B cell (primary cell): ENCODE data around the gene RHEBL1. TPM values are rescaled to one million over a fixed set of nuclear protein-coding genes. Genes with fewer than 3 reads are reported as not detected.

Experiments used
- ATAC-seq: fragments of 200-7000 bp; cut with Tn5 transposase; one replicate; pipeline ENCODE4 v1.10.0; 2021; ENCODE audit warnings: low read depth, mild to moderate bottlenecking, moderate number of reproducible peaks, moderate library complexity
- CTCF ChIA-PET: fragments of 350-600 bp; sonication (Branson Sonifier 250); formaldehyde crosslinking; loops from one replicate; lab custom pipeline; 2021; ENCODE audit warnings: antibody characterized with exemption, inconsistent platforms; lab: Charles Lee
- POLR2A ChIA-PET: fragments of 350-600 bp; sonication (Branson Sonifier 250); formaldehyde crosslinking; loops from one replicate; lab custom pipeline; 2021; ENCODE audit warnings: antibody characterized with exemption; lab: Charles Lee
- DNase-seq: peaks from one replicate; pipeline ENCODE4 v3.0.0; 2013
- H2AFZ ChIP-seq: 2 replicates; pipeline ENCODE4 v1.6.1; 2012; ENCODE audit warnings: mild to moderate bottlenecking, low read depth, low read length; ENCODE audit not compliant: insufficient read depth, poor library complexity, severe bottlenecking
- H3K27ac ChIP-seq, 2 donors: 1 replicate in 1 of 2; 2 replicates in 1 of 2; pipeline ENCODE4 v1.5.1; 2012 to 2013; ENCODE audit warnings: low read length in 2 of 2, mild to moderate bottlenecking in 2 of 2, moderate library complexity in 1 of 2
- H3K27me3 ChIP-seq, 4 experiments: fragments of 200-600 bp in 1 of 4; sonication (generic) in 1 of 4; replicated peaks in 1 of 4; 1 replicate in 2 of 4; 2 replicates in 2 of 4; pipeline versions ENCODE4 v1.6.1 to v1.7.0; 2013 to 2016; ENCODE audit warnings: low read length in 3 of 4, mild to moderate bottlenecking in 2 of 4, mixed read lengths in 1 of 4, moderate library complexity in 1 of 4; ENCODE audit not compliant: insufficient read depth in 4 of 4, control insufficient read depth in 3 of 4; ENCODE audit errors: control extremely low read depth in 1 of 4
- H3K36me3 ChIP-seq, 2 experiments: replicated peaks in 1 of 2; 1 replicate in 1 of 2; 2 replicates in 1 of 2; pipeline versions ENCODE4 v1.6.1 to v1.7.1; 2013; ENCODE audit warnings: low read length in 1 of 2; ENCODE audit not compliant: insufficient read depth in 2 of 2, control insufficient read depth in 1 of 2; ENCODE audit errors: control extremely low read depth in 1 of 2, extremely low read depth in 1 of 2
- H3K4me1 ChIP-seq, 2 donors: fragments of 200-600 bp in 1 of 2; sonication (generic) in 1 of 2; 1 replicate in 1 of 2; 2 replicates in 1 of 2; pipeline versions ENCODE4 v1.5.1 to v1.6.1; 2013 to 2017; ENCODE audit warnings: low read length in 2 of 2; ENCODE audit not compliant: control insufficient read depth in 2 of 2, insufficient read depth in 2 of 2
- H3K4me2 ChIP-seq: replicated peaks from 2 replicates; pipeline ENCODE3; 2012; ENCODE audit warnings: mild to moderate bottlenecking, low read depth, low read length; ENCODE audit not compliant: poor library complexity, severe bottlenecking
- H3K4me3 ChIP-seq, 5 experiments: fragments of 200-600 bp in 1 of 5; sonication (generic) in 1 of 5; 1 replicate in 3 of 5; 2 replicates in 2 of 5; pipeline versions ENCODE4 v1.5.1 to v1.7.0; 2011 to 2016; ENCODE audit warnings: low read length in 4 of 5, mild to moderate bottlenecking in 4 of 5, low read depth in 2 of 5, control low read depth in 1 of 5, moderate library complexity in 1 of 5; ENCODE audit not compliant: insufficient read depth in 1 of 5; ENCODE audit errors: control extremely low read depth in 1 of 5, extremely low read depth in 1 of 5
- H3K79me2 ChIP-seq: fragments of 200-600 bp; sonication (generic); one replicate; pipeline ENCODE4 v1.6.0; 2016; ENCODE audit warnings: low read length; ENCODE audit not compliant: control insufficient read depth, insufficient read depth
- H3K9ac ChIP-seq: fragments of 200-600 bp; sonication (generic); 2 replicates; pipeline ENCODE4 v1.6.1; 2017; ENCODE audit warnings: mild to moderate bottlenecking, low read length, moderate library complexity
- H3K9me3 ChIP-seq, 3 donors: one replicate each; pipeline versions ENCODE4 v1.6.1 to v1.7.1; 2013; ENCODE audit warnings: low read length in 2 of 3; ENCODE audit not compliant: control insufficient read depth in 2 of 3, insufficient read depth in 1 of 3; ENCODE audit errors: control extremely low read depth in 1 of 3
- H4K20me1 ChIP-seq: 2 replicates; pipeline ENCODE4 v1.6.0; 2012; ENCODE audit warnings: mild to moderate bottlenecking, low read length; ENCODE audit not compliant: insufficient read depth, control insufficient read depth, poor library complexity, severe bottlenecking
- H3K27ac Mint-ChIP-seq: one replicate; pipeline ENCODE4 v1.8.0; 2021; ENCODE audit warnings: mixed read lengths
- H3K27me3 Mint-ChIP-seq: one replicate; pipeline ENCODE4 v1.8.0; 2021; ENCODE audit warnings: mixed read lengths
- H3K4me1 Mint-ChIP-seq: one replicate; pipeline ENCODE4 v1.8.0; 2021; ENCODE audit warnings: mixed read lengths
- H3K4me3 Mint-ChIP-seq: one replicate; pipeline ENCODE4 v1.8.0; 2021; ENCODE audit warnings: mixed read lengths
- H3K9me3 Mint-ChIP-seq: one replicate; pipeline ENCODE4 v1.8.0; 2022; ENCODE audit warnings: mixed read lengths; ENCODE audit not compliant: insufficient read depth
- CTCF ChIP-seq: fragments of 200-600 bp; IDR thresholded peaks from one replicate; pipeline ENCODE4 v1.8.0; 2022; ENCODE audit warnings: antibody characterized with exemption, mild to moderate bottlenecking
- EZH2 ChIP-seq: IDR thresholded peaks from 2 replicates; pipeline ENCODE4 v1.6.1; 2012; ENCODE audit warnings: borderline replicate concordance, low read depth, mild to moderate bottlenecking, moderate library complexity, low read length; ENCODE audit not compliant: insufficient read depth, poor library complexity, severe bottlenecking
- WGBS: methylation state at CpG from one replicate; pipeline ENCODE4 v1.1.5; 2013; ENCODE audit warnings: missing lambda C conversion rate; ENCODE audit not compliant: insufficient coverage; 5-methylcytosine and 5-hydroxymethylcytosine counted together
- intact Hi-C: fragments of 100-400 bp; cut with micrococcal nuclease; formaldehyde crosslinking; loops from one replicate; pipeline ENCODE4 v1.10.0; 2022
- polyA plus RNA-seq: library from polyadenylated mRNA; depleted of rRNA; stranded (reverse); fragments of >200 nt; gene quantifications from 2 replicates; pipeline ENCODE4 v1.2.3, GENCODE V29; 2012
- total RNA-seq, 2 donors: library from RNA; stranded (reverse); fragments of 120-200 nt in 1 of 2; gene quantifications; 1 replicate in 1 of 2; 2 replicates in 1 of 2; pipeline versions ENCODE4 v1.2.3 to v1.2.4, GENCODE V29; 2013 to 2022

The RHEBL1 gene
- total and polyA plus RNA-seq, 2 donors (not counting 1 experiment from before 2014, with no cell fraction given) = 3.0 to 6.1 TPM

DNA sequence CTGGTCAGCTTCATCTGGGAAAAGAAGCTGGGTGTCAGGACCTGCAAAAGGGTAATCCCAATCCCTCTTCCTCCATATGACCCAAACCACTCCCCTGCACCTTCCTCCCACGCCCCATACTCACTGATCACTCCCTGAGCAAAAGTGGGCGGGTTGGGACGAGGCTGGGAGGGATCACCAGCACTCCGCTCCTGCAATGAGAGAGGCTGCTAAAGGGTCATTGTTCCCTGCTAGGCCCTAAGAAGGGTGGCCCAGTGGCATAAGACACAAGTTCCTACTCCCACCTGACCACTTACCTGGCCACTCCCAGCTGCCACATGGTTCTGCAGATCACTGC is 35.5 kb downstream of the RHEBL1 start:
- Histone ChIP-seq H2AFZ (no peak overlapping the region), H3K79me2 (peaks cover 13% of the 10 kb centered on the region), H3K9ac (no peak overlapping the region), H3K27ac (no peak overlapping the region), H3K4me2 (no peak overlapping the region), H3K27me3 (no peaks in the 10 kb centered on the region), H3K36me3 (peaks cover 0 to 63% of the 10 kb centered on the region in 2 experiments), H3K4me1 (no peaks in the 10 kb centered on the region), H3K9me3 (no peaks in the 10 kb centered on the region), H3K4me3 (no peak overlapping the region), H4K20me1 (peaks cover 20% of the 10 kb centered on the region)
- no peak for TF ChIP-seq EZH2
- no peak for TF ChIP-seq CTCF
- intact Hi-C loops = no loop called here
- no peak overlapping the region for H3K27ac Mint-ChIP-seq
- no peaks in the 10 kb centered on the region for H3K9me3 Mint-ChIP-seq
- ATAC-seq = no peak
- no peaks in the 10 kb centered on the region for H3K4me1 Mint-ChIP-seq
- ChIA-PET CTCF (interaction anchor here (0.9 to 1.5 kb wide), 2 partner anchors 9 to 46 kb away, joined by 3 to 4 read pairs; no protein-coding TSS in a partner anchor), POLR2A (no interaction called here)
- no peak overlapping the region for H3K4me3 Mint-ChIP-seq
- no peaks in the 10 kb centered on the region for H3K27me3 Mint-ChIP-seq
- 96% methylated on average over 4 of the region's 4 CpGs for WGBS
- no peak for DNase-seq

DNA sequence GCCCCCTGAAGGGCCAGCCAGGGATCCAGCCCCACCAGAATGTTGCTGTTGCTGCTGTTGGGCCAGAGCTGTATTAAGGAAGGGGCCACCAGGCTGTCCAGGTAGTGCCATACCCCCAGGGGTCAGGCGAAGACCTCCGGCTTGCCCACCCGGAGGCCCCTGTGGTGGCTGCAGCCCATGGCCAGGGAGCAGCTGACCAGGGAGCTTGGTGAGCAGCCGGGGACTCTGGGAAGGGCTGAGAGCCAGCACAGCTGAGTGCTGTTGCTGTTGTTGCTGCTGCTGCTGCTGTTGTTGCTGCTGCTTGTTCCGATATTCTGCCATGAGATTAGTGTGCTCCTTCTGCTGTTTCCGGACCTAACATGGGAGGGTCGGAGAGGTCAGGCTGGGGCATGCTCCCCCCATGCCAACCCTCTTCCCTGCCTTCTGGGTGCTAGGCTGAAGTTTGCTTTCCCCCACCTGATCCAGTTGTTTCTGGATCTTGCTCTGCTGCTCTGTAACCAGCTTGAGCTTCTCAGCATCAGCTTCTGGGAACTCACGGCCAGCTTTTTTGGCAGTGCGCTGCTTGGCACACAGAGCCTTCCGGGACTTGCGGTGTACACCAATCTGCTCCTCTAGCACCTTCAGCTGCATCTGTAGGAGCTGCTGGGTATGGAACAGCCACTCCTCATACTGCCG is 36.0 kb downstream of the RHEBL1 start:
- H3K27me3 ChIP-seq = no peaks in the 10 kb centered on the region
- no peak overlapping the region for H3K27ac Mint-ChIP-seq
- H3K27me3 Mint-ChIP-seq = no peaks in the 10 kb centered on the region
- ATAC-seq = no peak
- no peak overlapping the region for H3K4me3 ChIP-seq
- 95% methylated on average over 12 of the region's 12 CpGs for WGBS
- intact Hi-C loops = no loop called here
- DNase-seq = no peak
- H3K9me3 ChIP-seq = no peaks in the 10 kb centered on the region
- no peak overlapping the region for H3K4me3 Mint-ChIP-seq
- H3K79me2 ChIP-seq = peaks cover 16% of the 10 kb centered on the region
- no peak overlapping the region for H3K4me2 ChIP-seq
- H2AFZ ChIP-seq = no peak overlapping the region
- peaks cover 20% of the 10 kb centered on the region for H4K20me1 ChIP-seq
- ChIA-PET POLR2A (no interaction called here), CTCF (interaction anchor here (0.9 to 2.9 kb wide), 4 partner anchors 10 to 46 kb away, joined by 3 to 9 read pairs (median 4); no protein-coding TSS in a partner anchor)
- TF ChIP-seq EZH2 (no peak), CTCF (no peak)
- peaks cover 0 to 63% of the 10 kb centered on the region in 2 experiments for H3K36me3 ChIP-seq
- no peaks in the 10 kb centered on the region for H3K9me3 Mint-ChIP-seq
- H3K4me1 ChIP-seq = no peaks in the 10 kb centered on the region
- H3K27ac ChIP-seq = no peak overlapping the region
- no peak overlapping the region for H3K9ac ChIP-seq
- no peaks in the 10 kb centered on the region for H3K4me1 Mint-ChIP-seq
